GM18951 (cell line): ENCODE data around the gene HLA-DOA.

Experiments
- POLR2A ChIP-seq: IDR thresholded peaks from 4 replicates; pipeline ENCODE4 v1.6.1; 2011; ENCODE audit warnings: mild to moderate bottlenecking; ENCODE audit not compliant: insufficient read length, insufficient read depth; ENCODE audit errors: extremely low read depth
- in situ Hi-C: fragments of 300-500 bp; cut with MboI; formaldehyde crosslinking; loops from one replicate; pipeline ENCODE4 v1.12.0; 2022; ENCODE audit warnings: low sequenced_read_pairs, mixed read lengths, inconsistent platforms; ENCODE audit not compliant: unreplicated experiment

HLA-DOA gene

GRCh38 chr6:32979720-32980487 is 29.5 kb downstream of the HLA-DOA start:
- in situ Hi-C loops = no loop called here
- peak; percentile 34 for TF ChIP-seq POLR2A

- in situ Hi-C loops = no loop called here
- TF ChIP-seq POLR2A = no peak
Observed at GRCh38 chr6:32977953-32978324, 31.5 kb downstream of the HLA-DOA start.

- TF ChIP-seq POLR2A = no peak
- in situ Hi-C loops = no loop called here
Observed at GRCh38 chr6:32977272-32977952, 32.0 kb downstream of the HLA-DOA start.

GRCh38 chr6:32976334-32977069 is 32.9 kb downstream of the HLA-DOA start:
- no peak for TF ChIP-seq POLR2A
- in situ Hi-C loops = no loop called here

GRCh38 chr6:32975886-32976285 is 33.5 kb downstream of the HLA-DOA start:
- TF ChIP-seq POLR2A = no peak
- in situ Hi-C loops = no loop called here

GRCh38 chr6:32974541-32975308 is 34.7 kb downstream of the HLA-DOA start:
- in situ Hi-C loops = loop anchor here (5.0 kb wide), 1 partner anchor 87 kb away; no protein-coding TSS in a partner anchor
- TF ChIP-seq POLR2A = no peak

GRCh38 chr6:32974016-32974333 is 35.4 kb downstream of the HLA-DOA start:
- in situ Hi-C loops = loop anchor here (5.0 kb wide), 1 partner anchor 87 kb away; no protein-coding TSS in a partner anchor

GRCh38 chr6:32973144-32974015 is 36.0 kb downstream of the HLA-DOA start:
- in situ Hi-C loops = loop anchor here (5.0 kb wide), 1 partner anchor 86 kb away; no protein-coding TSS in a partner anchor
- no peak for TF ChIP-seq POLR2A

More at GRCh38 chr6:32974016-32974333, 35.4 kb downstream of the HLA-DOA start:
- TF ChIP-seq POLR2A = no peak

GRCh38 chr6:32972353-32973143 is 36.8 kb downstream of the HLA-DOA start:
- no peak for TF ChIP-seq POLR2A
- in situ Hi-C loops = loop anchor here (5.0 kb wide), 1 partner anchor 85 kb away; no protein-coding TSS in a partner anchor

- in situ Hi-C loops = loop anchor here (5.0 kb wide), 1 partner anchor 84 kb away; no protein-coding TSS in a partner anchor
Observed at GRCh38 chr6:32971581-32972352, 37.6 kb downstream of the HLA-DOA start.

More at GRCh38 chr6:32971581-32972352, 37.6 kb downstream of the HLA-DOA start:
- peak; percentile 100 for TF ChIP-seq POLR2A
